Measurements from ENCODE around the gene RALGAPA2.

GRCh38 chr20:20666359-20666758 lies 46.1 kb downstream of the RALGAPA2 start:
- no peak for TF ChIP-seq CREB1 (CRISPR knock-in tag; IDR thresholded peaks at IDR 0.05)
- no peak for TF ChIP-seq ESRRA (CRISPR knock-in tag; IDR thresholded peaks at IDR 0.05; ENCODE audit: borderline replicate concordance)
- no peak for TF ChIP-seq CTCF (IDR thresholded peaks at IDR 0.05)
- no peak for TF ChIP-seq ATF1 (CRISPR knock-in tag; IDR thresholded peaks at IDR 0.05)
